Activated CD4-positive, alpha-beta T cell treated with anti-CD3 and anti-CD28 coated beads for 1 hour (primary cell): ENCODE measurements around the gene CD47.

Experiments
- DNase-seq: peaks from one replicate; pipeline ENCODE4 v3.0.0-alpha.2; 2020

The CD47 gene

DNA sequence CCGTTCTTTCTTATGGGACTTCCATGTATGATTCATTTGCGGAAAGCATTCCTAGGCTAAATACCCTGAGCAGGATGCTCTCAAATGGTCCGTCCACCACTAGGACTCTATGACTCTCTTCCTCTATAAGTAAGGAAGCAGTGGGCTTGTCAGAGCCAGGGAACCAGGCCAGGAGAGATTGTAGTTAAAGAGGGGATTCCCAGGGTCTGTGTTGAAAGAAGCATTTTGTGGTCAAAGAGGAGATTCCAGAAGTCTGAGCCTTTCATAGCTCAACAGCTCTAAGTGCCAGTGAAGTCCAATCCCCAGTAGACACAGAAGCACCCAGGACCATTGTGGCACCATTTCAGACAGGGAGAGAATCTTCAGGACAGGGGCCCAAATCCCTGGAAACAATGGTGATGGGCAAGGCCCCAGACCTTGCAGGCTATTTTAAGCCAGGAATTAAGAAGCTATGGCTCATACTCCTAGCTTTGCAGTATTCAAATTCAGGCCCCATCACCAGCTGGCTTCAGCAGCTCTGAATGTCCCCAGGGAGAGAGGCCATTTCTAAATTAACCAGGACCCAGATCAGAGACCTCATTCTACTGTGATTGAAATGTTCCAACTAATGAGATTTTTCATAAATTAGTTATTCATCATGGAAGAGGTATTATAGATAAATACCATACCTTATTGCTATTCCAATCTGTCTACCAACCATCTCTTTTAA lies 81.7 kb downstream of the CD47 start:
- DNase-seq: no peak

GRCh38 chr3:108008106-108008505 lies 82.7 kb downstream of the CD47 start:
- no peak for DNase-seq

- no peak for DNase-seq
Measured at GRCh38 chr3:108006881-108007331, 83.9 kb downstream of the CD47 start.

DNA sequence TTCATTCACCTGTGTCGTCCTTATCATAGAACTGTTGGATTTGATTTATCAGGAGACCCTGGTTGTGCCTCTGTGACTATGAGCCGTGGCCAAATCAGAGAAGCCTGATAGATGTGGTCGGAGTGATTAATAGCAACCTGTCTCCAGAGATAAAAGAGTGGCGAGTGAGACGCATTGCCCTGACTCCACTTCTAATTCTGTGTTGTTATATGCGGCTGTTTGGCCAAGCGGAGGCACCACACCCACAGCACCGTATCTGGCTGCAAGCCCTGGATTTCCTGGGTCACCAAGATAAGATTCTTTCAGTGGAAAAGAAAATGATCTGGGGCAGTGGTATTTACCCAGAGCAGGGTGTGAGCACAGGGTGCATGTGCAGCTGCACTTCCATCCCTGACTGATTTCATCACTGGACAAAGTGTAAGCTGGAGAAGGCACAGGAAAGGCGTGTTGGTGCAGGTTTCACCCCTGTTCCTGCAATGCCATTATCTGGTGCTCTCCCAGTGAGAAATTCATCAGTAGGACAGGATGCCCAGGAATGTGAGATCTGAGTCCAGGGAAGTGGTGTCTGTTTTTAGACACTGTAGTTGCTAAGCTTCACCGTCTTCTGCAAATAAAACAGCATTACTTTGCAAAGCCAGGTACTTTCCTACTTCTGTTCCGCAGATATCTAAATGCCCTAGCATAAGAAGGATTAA lies 84.6 kb downstream of the CD47 start:
- DNase-seq: no peak

DNA sequence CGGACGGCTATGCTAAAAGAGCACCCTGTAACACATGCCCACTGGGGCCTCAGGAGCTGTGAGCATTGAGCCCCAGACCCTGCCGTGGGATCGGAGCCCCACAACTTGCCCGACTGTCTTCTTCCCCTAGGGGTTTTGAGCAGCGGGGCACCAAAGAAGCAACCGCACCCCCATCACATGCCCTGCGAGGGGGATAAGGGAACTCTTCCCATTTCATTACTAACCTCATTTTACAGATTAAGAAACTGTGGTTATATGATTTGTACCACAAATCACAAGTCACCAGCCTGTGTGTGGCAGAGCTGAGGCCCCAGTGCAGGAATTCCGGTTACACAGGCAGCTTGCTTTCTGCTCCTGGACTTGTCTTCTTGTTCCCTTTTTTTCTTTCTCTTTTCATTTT lies 86.2 kb downstream of the CD47 start:
- DNase-seq: no peak

GRCh38 chr3:108001457-108001856 lies 89.4 kb downstream of the CD47 start:
- no peak for DNase-seq

DNA sequence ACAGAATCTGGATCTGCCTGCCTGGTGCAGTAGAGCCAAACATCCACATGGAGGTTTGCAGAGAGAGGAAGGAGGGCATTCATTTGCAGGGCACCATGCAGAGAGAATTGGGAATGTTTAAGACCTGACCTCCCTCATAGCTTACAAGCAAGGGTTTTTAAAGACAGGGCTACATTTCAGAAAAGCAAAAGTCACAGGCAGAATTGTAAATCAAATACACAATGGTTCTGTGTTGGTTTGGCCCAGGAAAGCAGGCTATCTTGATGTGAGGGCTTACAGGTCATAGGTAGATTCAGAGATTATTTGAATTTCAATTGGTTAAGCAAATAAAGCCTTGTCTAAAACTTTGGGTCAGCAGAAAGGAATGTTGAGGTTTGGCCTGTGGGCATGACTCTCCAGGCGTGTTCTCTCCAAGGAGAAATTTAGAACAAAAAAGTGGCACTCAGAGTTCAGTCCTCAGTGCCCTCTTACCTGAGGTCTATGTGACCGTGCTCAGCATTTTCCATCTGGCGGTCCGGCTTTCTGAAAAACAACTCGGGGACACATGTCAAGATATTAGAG lies 91.5 kb downstream of the CD47 start:
- no peak for DNase-seq

DNA sequence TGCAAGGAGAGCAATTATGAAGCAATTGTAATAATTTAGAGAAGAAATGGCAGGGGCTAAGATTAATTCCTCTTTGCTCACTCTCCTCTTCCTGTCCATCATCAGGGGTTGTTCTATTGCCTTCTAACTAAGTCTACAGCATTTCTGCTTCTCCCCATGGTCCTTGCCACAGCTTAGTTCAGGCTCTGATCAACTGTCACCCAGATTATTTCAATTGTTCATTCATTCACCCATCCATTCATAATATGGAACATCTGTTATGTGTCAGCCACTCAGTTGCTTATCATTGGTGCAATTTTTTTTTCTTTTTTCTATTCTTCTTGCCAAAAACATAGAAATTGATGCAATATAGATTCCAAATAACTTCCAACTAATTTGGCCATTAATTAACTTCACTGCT lies 93.2 kb downstream of the CD47 start:
- DNase-seq: no peak

GRCh38 chr3:107995823-107996222 lies 95.0 kb downstream of the CD47 start:
- no peak for DNase-seq

DNA sequence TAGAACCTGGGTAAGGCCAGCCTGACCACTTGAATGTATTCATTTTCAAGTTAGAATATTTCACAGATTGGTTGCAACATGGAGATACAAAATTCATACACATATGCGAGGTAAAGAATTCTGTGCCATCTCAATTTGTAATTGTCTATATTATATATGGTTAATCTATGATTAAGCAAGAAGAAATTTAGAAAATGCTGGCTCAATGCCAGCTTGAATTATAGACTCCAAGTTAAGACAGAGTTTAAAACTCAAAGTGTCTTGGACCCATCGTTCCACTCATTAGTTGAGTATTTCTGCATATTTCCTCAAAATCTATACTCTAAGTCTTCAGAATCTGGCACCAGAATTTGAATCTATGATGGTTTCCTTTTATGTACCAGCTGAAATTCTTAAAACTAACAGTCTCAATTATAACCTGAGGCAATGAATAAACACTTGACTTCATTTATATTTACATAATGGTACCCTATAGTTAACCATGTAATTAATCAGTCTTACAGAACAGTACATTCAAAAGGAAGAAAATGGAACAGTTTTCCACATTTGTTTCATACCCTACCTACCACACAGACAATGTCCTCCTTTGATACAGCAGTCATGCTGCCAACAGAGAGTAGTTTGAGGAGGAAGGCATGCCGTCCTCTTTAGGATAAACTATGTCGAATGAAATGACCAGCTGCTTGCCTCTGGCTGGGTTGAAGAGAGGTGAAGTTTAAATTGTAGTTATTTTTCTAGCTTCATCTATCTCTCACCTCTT lies 95.7 kb downstream of the CD47 start:
- DNase-seq: no peak

DNA sequence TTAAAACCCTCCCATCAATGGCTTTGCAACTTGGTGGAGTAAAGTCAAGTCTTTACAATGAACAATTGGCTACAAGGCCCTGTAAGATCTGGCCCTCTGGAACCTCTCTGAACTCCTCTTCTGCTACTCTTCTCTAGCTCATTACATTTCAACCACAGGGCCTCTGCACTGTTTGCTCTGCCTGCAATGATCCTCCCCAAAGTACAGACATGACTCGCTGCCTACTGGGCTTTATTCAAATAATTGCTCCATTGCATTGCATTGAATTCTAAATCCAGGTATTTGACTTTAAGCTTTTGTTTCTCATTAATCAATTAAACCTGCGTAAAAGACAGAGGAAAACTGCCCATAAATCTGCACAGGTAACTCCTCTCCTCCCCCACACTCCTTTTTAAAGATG lies 96.7 kb downstream of the CD47 start:
- DNase-seq: no peak

GRCh38 chr3:107993771-107994170 lies 97.1 kb downstream of the CD47 start:
- no peak for DNase-seq
